Naive B cell (primary cell): ENCODE measurements around the gene ASCL2. TPM values are rescaled to one million over a fixed set of nuclear protein-coding genes. Genes with fewer than 3 reads are reported as not detected.

Experiments
- ATAC-seq, 2 donors: fragments of 150-1000 bp; cut with Tn5 transposase; 2 replicates each; pipeline ENCODE4 v1.10.0; 2021; ENCODE audit warnings: low read depth in 2 of 2, mild to moderate bottlenecking in 2 of 2, moderate library complexity in 2 of 2
- DNase-seq: peaks from one replicate; pipeline ENCODE4 v3.0.0; 2022
- H3K27ac Mint-ChIP-seq, 6 donors: one replicate each; pipeline ENCODE4 v1.8.0; 2020 to 2022; ENCODE audit warnings: mild to moderate bottlenecking in 6 of 6, mixed read lengths in 6 of 6, moderate library complexity in 5 of 6, inconsistent platforms in 2 of 6
- H3K27me3 Mint-ChIP-seq, 3 donors: one replicate each; pipeline ENCODE4 v1.8.0; 2021 to 2022; ENCODE audit warnings: mixed read lengths in 3 of 3, mild to moderate bottlenecking in 1 of 3
- H3K36me3 Mint-ChIP-seq, 2 donors: one replicate each; pipeline ENCODE4 v1.8.0; 2020 to 2022; ENCODE audit warnings: mixed read lengths in 2 of 2, inconsistent platforms in 1 of 2, mild to moderate bottlenecking in 1 of 2
- H3K4me1 Mint-ChIP-seq, 3 donors: one replicate each; pipeline ENCODE4 v1.8.0; 2020 to 2022; ENCODE audit warnings: mixed read lengths in 3 of 3, inconsistent platforms in 1 of 3, mild to moderate bottlenecking in 1 of 3, moderate library complexity in 1 of 3
- H3K4me3 Mint-ChIP-seq, 8 donors: one replicate each; pipeline ENCODE4 v1.8.0; 2020 to 2022; ENCODE audit warnings: mild to moderate bottlenecking in 8 of 8, mixed read lengths in 8 of 8, moderate library complexity in 8 of 8, inconsistent platforms in 2 of 8
- H3K9me3 Mint-ChIP-seq, 7 donors: one replicate each; pipeline ENCODE4 v1.8.0; 2020 to 2022; ENCODE audit warnings: mixed read lengths in 7 of 7, mild to moderate bottlenecking in 5 of 7, inconsistent platforms in 2 of 7, moderate library complexity in 1 of 7
- polyA plus RNA-seq, 6 donors: library from polyadenylated mRNA; unstranded; fragments of 300-500 nt; fragmentation: Illumina TruSeq; gene quantifications; one replicate each; pipeline ENCODE4 v1.2.3, GENCODE V29; 2021; ENCODE audit warnings: low read depth in 6 of 6

ASCL2 gene
- polyA plus RNA-seq, 6 donors from 2014 or later, result 0.35 to 1.7 (median 0.60) TPM; not detected in 1

DNA sequence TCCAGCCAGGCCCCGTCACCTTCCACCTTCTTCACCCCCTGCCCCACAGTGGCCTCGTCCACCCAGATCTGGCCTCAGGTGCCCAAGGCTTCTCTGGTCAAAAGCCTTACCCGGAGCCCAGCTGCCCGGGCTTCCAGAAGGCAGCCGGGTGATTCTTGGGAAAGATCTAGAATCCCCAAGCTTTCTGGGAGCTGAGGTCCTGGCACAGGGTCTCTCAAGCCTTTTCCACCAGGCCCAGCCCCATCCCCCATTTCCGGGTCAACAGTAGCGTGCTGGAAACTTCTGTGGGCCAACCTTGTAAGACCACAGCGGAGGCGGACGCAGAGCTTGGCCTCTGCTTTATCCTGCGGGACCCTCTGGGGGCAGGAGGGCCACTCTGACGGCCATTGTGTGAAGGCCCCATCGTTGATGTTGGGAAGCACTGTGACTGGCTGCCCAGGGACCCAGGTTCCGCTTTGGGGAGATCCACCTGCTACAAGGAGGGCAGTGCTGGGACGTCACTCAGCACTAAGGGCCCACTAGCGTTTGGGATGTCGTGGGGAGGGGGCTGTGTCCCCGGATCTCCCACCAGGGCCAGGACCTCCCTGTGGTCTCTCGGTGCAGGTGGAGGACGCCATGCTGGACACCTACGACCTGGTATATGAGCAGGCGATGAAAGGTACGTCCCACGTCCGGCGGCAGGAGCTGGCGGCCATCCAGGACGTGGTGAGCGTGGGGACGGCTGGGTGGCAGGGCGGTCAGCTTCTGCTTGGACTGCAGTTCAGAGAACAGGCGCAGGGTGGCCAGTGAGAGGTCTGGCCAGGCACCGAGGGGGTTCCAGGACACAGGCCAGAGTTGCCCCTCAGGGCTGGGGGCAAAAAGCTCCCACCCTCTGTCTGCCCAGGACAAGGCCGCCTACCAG lies 42.9 kb upstream of the ASCL2 start:
- Mint-ChIP-seq H3K9me3 (peaks cover 0 to 2% (median 0%) of the 10 kb centered on the region in 7 donors), H3K36me3 (peaks cover 0 to 5% of the 10 kb centered on the region in 2 donors), H3K27ac (no peak overlapping the region), H3K27me3 (no peaks in the 10 kb centered on the region), H3K4me1 (peaks cover 0 to 5% (median 0%) of the 10 kb centered on the region in 3 donors), H3K4me3 (no peak overlapping the region)
- DNase-seq (no peak), ATAC-seq (no peak)

- DNase-seq (no peak), ATAC-seq (no peak)
- H3K27me3 Mint-ChIP-seq, result no peaks in the 10 kb centered on the region
- H3K27ac Mint-ChIP-seq, result peak overlapping the region in 1 of 6 donors; percentile 18
- no peaks in the 10 kb centered on the region for H3K9me3 Mint-ChIP-seq
- H3K4me1 Mint-ChIP-seq, result peaks cover 0 to 5% (median 0%) of the 10 kb centered on the region in 3 donors
- H3K36me3 Mint-ChIP-seq, result no peaks in the 10 kb centered on the region
- H3K4me3 Mint-ChIP-seq, result no peak overlapping the region
These were observed 42.0 kb upstream of the ASCL2 start for GRCh38 chr11:2312232-2313042.

DNA sequence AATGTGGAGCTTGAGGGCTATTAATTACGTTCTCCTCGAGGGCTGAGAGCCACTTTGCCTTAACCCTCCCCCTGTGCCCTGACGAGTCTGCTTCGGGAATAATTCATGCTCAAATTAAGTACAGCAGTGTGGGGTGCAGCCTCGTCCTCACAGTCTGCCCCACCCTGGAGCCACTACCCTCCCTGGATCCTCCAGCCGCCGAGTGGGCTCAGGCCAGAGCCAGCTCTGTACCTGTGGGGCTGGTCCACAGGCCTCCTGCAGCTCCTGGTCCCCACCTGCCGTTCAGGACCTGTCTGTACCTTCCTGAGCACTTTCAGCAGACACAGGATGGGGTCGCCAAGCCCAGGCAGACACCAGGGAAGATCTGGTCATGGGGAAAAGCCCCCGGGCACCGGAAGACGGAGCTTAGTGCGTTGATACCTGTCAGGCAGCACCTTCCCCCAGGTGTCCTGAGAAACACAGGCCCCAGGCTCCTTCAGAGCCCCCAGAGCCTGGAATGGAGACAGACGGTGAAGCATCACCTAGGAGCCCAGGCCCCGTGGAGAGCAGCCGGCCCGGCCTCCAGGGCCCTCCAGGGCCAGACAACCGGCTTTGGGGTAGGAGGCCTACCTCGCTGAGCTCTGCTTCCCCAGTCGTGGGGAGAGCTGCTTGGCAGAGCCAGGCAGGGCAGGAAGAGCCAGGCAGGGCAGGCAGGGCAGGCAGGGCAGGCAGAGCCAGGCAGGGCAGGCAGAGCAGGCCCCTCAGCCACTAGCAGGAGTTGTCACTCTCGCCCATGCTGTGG lies 41.2 kb upstream of the ASCL2 start:
- H3K27ac Mint-ChIP-seq, result peak overlapping the region in 1 of 6 donors; percentile 76
- H3K4me3 Mint-ChIP-seq, result no peak overlapping the region
- ATAC-seq, result no peak
- peaks cover under 1 to 6% (median under 1%) of the 10 kb centered on the region in 3 donors for H3K4me1 Mint-ChIP-seq
- no peaks in the 10 kb centered on the region for H3K36me3 Mint-ChIP-seq
- no peaks in the 10 kb centered on the region for H3K27me3 Mint-ChIP-seq
- no peaks in the 10 kb centered on the region for H3K9me3 Mint-ChIP-seq
- DNase-seq, result no peak

DNA sequence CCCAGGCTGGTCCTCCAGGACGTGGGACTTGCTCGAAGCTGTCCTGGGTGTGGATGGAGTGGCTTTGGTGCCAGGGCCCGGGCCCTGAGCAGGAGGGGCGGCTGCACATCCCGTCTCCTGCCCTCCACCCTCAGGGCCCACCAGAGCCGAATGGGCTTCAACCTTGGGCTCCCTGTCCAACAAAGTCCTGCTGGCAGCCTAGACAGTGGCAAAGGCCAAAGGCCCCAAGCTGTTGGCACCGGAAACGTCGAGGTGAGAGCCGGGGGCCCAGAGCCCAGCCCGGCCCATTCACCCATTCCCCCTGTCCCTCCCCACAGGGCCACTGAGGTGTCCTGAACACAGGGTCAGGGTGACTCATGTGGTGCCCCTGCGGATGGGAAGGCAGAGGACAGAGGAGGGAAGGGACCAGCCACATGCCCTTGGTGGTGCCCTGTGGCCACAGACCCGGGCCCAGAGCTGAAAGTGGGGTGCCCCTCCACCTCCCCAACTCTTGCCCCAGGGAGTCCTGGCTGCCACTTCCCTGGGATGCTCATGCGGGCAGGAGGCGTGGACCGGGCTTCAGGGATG lies 40.5 kb upstream of the ASCL2 start:
- Mint-ChIP-seq H3K27ac (peak overlapping the region in 2 of 6 donors; percentile 21 to 51), H3K4me1 (peaks cover 6 to 13% (median 6%) of the 10 kb centered on the region in 3 donors), H3K36me3 (no peaks in the 10 kb centered on the region), H3K4me3 (no peak overlapping the region), H3K9me3 (no peaks in the 10 kb centered on the region), H3K27me3 (no peaks in the 10 kb centered on the region)
- ATAC-seq (no peak), DNase-seq (no peak)

- peak overlapping the region in 2 of 6 donors; percentile 21 to 62 for H3K27ac Mint-ChIP-seq
- H3K4me3 Mint-ChIP-seq, result no peak overlapping the region
These were observed 39.8 kb upstream of the ASCL2 start for GRCh38 chr11:2310073-2310785.

DNA sequence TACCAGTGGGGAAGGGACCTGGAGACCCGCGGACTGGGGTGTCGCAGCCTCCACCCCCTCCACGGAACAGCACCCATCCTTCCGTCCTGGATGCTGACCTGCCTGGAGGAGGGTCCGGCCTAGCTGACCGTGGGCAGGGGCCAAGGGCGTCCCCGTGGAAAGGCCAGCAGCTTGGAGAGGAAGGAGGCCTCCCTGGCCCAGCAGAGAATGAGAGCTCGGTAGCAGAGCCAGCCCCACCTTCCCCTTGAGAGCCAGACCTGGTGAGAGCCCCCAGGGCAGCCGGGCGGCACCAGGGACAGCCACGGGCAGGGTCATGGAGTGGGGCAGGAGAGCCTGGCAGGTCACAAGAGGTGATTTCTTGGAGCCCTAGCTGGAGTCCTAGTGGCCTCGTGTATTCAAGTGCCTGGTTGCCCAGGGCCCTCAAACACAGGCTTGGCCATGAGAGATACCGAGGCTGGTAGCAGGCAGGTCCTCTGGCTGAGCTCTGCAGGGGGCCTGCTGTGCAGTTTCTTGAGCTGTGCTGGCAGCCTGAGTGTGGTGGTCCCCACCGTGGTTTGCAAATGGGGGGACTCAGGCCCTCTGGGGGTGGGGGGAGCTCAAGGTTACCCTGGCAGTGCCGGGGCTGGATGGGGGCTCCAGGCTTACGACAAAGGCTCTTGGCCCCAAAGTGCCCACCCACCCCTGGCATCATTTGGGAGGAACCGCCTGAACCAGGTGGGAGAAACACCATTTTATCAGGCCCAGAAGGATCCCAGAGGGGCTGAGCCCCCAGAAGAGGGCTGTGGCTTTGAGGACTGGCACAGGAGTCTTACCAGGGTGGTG lies 39.1 kb upstream of the ASCL2 start:
- H3K27ac Mint-ChIP-seq, result no peak overlapping the region
- no peak overlapping the region for H3K4me3 Mint-ChIP-seq
- H3K27me3 Mint-ChIP-seq, result no peaks in the 10 kb centered on the region
- no peaks in the 10 kb centered on the region for H3K36me3 Mint-ChIP-seq
- ATAC-seq (no peak), DNase-seq (no peak)
- H3K4me1 Mint-ChIP-seq, result peaks cover 8 to 26% (median 10%) of the 10 kb centered on the region in 3 donors
- no peaks in the 10 kb centered on the region for H3K9me3 Mint-ChIP-seq

More at GRCh38 chr11:2310073-2310785, 39.8 kb upstream of the ASCL2 start:
- DNase-seq (no peak), ATAC-seq (no peak)
- Mint-ChIP-seq H3K36me3 (no peaks in the 10 kb centered on the region), H3K9me3 (no peaks in the 10 kb centered on the region), H3K4me1 (peaks cover 8 to 19% (median 10%) of the 10 kb centered on the region in 3 donors), H3K27me3 (no peaks in the 10 kb centered on the region)

- no peak for ATAC-seq
These were observed 38.3 kb upstream of the ASCL2 start for GRCh38 chr11:2308713-2309112.

DNA sequence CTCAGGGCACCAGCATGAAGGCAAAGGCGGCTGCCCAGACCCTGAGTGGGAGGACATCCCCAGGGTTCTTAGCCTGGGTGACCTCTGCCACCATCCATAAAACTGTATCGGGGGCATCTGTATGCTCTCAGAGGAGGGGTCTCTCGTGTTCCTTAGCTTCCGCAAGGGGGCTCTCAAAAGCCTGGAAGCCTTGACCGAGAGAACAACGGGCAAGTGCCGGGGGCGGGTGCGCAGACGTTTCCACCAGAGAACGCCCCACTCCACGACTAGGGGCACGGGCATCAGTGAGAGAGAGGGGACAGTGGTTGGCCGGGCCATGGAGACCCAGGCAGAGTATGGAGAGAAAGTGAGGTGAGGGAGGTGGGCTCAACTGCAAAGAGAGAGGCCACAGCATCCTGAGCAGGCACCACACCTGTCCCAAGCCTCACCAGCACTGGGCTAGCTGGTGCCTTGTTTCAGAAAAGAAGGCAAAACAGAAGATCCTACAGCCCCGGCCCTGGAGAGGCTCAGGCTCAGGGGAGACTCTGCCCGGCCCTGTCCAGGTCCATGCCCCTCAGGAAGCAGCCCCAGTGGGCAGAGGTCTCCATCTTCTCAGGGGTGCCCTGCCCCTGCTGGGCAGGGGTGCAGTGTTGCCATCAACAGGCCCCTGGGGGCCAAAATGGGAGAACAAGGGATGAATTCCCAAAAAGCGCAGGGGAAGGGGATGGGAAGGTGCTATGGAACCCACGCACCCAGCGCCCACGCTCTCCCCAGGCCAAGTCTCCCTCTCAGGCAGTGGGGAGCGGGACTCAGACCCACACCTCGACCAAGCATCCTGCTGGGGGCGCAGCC lies 37.3 kb upstream of the ASCL2 start:
- Mint-ChIP-seq H3K27me3 (no peaks in the 10 kb centered on the region), H3K4me1 (peaks cover 10 to 32% (median 12%) of the 10 kb centered on the region in 3 donors), H3K27ac (peak overlapping the region in 1 of 6 donors; percentile 63), H3K4me3 (no peak overlapping the region), H3K36me3 (no peaks in the 10 kb centered on the region), H3K9me3 (no peaks in the 10 kb centered on the region)
- ATAC-seq (no peak), DNase-seq (no peak)

More at GRCh38 chr11:2308713-2309112, 38.3 kb upstream of the ASCL2 start:
- Mint-ChIP-seq H3K9me3 (no peaks in the 10 kb centered on the region), H3K4me3 (no peak overlapping the region), H3K27ac (no peak overlapping the region), H3K27me3 (no peaks in the 10 kb centered on the region), H3K36me3 (no peaks in the 10 kb centered on the region), H3K4me1 (peaks cover 8 to 30% (median 10%) of the 10 kb centered on the region in 3 donors)
- no peak for DNase-seq

GRCh38 chr11:2306877-2307500 lies 36.6 kb upstream of the ASCL2 start:
- peak overlapping the region in 1 of 6 donors; percentile 63 for H3K27ac Mint-ChIP-seq
- ATAC-seq, result no peak
- no peak overlapping the region for H3K4me3 Mint-ChIP-seq
- peaks cover 15 to 40% (median 17%) of the 10 kb centered on the region in 3 donors for H3K4me1 Mint-ChIP-seq
- no peak for DNase-seq
- H3K27me3 Mint-ChIP-seq, result no peaks in the 10 kb centered on the region
- no peaks in the 10 kb centered on the region for H3K9me3 Mint-ChIP-seq
- no peaks in the 10 kb centered on the region for H3K36me3 Mint-ChIP-seq

DNA sequence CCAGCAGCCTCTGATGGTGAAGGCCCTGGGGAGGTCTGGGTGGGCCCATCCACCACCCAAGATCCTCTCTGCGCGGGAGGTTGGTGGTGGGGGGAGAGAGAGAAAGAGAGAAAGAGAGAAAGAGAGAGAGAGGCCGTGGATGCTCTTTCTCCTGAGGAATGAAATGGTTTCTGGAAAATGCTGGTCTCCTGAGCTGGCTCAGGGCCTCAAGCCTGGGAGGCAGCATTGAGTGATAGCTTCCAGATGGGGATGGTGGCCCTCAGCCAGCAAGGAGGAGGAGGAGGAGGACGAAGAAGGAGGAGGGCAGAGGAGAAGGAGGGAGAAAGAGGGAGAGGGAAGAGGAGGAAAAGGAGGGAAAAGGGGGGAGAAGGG lies 36.0 kb upstream of the ASCL2 start:
- ATAC-seq (no peak), DNase-seq (no peak)
- Mint-ChIP-seq H3K4me3 (peak overlapping the region in 4 of 8 donors; percentile 28 to 56 (median 46)), H3K27ac (peak overlapping the region in 3 of 6 donors; percentile 53 to 86 (median 77)), H3K36me3 (no peaks in the 10 kb centered on the region), H3K27me3 (no peaks in the 10 kb centered on the region), H3K9me3 (no peaks in the 10 kb centered on the region), H3K4me1 (peaks cover 20 to 41% (median 23%) of the 10 kb centered on the region in 3 donors)
